ENCODE measurements around the gene FCER1G.
"Not testable (repeated sequence)": the region's sequence is repeated elsewhere in the genome, so short reads cannot be mapped to it uniquely, and the experiment has no call there.

The FCER1G gene

DNA sequence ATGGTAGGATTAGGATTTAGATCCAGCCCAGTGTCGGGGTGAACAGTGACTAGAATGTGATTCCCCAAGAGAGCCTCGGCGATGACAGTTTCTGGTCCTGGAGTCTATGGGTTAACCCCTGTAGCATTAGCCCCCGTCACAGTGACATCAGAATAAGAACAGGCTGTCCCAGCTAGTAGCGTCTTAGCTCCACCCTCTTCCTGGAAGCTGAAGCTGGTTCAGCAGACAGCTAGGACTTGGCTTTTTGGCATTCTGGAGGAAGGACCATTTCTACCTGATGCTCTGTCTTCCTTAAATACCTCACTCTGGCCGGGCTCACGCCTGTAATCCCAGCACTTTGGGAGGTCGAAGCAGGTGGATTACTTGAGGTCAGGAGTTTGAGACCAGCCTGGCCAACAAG lies 7.9 kb upstream of the FCER1G start:
- DNase-seq (ENCODE audit: low read depth): no peak

GRCh38 chr1:161209790-161210409 lies 5.2 kb upstream of the FCER1G start:
- DNase-seq (ENCODE audit: low read depth): peak; percentile 77

DNA sequence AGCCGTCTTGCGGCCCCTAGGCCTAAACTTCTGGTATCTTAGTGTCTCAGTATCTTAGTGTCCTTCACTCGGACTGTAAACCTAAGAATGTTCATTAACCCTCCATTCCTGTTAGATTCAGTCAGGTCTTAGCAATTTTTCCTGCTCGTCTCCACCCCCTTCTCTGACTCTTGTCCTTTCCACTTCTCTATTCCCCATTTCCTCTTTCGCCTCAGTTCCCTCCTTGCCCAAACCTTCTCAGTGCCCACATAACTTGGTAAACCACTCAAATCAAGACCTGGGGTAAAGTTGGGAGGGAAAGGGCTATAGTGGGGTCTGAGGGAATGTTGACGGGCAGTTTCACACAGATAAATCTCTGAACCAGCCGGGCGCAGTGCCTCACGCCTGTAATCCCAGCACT lies 726 bp upstream of the FCER1G start:
- DNase-seq (ENCODE audit: low read depth): no peak

DNA sequence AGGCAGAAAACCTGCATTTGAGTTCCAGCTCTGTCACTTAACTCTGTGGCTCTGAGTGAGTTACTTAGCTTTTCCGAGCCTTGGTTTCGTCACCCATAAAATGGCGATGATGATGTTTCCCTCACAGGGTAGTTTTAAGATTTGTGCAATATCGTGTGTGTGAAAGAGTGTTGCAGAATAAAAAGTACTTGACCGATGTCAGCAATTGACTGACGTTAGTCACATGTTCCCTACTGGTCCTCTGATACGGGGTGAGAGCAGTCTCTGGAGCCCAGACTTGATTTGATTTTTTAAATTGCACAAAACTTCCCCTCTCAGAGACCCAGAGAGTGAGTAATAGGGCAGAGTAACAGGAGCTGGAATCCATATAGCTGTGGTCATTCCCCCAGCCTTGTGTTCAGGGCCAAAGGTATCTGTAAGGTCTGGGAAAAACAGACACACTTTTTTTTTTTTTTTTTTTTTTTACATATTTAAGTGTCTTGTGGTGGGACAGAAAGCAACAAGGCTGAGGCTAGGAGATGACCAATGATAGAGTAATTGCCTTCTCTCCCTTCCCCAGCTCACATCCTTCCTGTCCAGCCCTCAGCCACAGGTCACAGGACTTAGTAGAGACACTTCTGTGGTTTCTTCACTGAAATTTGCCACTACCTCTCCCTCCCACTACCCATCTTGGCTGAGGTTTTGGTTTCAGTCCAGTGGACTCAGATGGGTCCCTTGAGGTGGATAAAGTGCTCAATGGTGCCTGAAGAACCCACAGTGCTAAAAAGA lies 2.0 kb downstream of the FCER1G start:
- peak; percentile 72 for DNase-seq (ENCODE audit: low read depth)

DNA sequence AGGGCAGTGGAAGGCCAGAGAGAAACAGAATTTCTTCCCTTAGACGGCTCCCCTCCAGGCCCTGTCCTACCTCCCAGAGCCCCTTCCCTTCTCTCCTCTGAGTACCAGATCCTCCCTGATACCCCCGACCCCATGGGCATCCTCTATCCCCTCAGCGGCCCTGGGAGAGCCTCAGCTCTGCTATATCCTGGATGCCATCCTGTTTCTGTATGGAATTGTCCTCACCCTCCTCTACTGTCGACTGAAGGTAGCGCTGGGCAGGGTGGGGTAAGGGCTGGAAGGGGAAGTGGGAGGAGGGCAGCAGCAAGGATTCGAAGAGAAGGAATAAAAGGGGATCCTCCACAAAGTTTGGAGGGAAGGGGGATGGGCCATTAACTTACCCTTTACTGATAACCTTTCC lies 2.7 kb downstream of the FCER1G start:
- DNase-seq (ENCODE audit: low read depth): no peak

DNA sequence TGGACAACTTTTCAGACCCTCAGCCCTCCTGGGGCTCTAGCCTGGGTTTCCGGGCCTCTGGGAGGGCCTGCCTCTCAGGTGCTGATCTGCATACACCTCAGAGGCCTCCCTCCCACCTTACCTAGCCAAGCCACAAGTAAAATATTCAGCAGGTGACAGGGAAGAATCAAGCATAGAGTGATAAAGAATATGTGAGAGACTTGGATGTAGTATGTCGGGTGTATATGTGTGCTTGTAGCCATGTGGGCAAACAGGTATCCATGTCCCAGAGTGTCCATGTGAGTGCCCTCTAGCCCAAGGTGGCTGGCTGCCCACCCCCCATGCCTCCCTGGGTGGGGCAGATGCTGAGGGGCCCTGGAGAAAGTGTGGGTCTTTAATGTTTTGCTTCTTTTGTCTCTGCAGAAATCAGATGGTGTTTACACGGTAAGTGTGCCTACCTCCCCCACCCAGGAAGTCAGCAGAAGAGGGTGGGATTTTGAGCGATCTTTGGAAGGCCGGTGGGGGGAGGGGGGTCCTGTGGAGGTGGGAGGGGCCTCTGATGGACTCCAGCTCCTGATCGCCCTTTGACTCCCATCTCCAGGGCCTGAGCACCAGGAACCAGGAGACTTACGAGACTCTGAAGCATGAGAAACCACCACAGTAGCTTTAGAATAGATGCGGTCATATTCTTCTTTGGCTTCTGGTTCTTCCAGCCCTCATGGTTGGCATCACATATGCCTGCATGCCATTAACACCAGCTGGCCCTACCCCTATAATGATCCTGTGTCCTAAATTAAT lies 3.4 kb downstream of the FCER1G start:
- DNase-seq (ENCODE audit: low read depth): no peak

GRCh38 chr1:161219078-161219892 lies 4.2 kb downstream of the FCER1G start:
- no peak for DNase-seq (ENCODE audit: low read depth)

DNA sequence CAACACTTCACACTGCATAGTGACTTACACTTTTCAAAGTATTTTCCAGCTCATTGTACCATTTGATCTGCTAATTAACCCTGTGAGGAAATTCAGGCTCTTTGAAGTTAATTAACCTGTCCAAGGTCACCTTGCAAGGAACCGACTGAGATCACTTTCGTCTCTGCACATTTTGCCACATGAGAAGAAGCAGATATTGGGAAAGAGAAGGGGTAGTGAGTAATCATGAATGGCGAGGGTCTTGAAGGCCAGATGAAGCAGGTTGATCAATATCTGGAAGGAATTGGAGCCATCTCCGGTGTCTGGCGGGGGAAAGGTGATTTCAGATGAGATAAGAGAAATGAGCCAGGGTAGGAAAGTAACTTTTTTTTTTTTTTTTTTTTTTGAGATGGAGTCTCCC lies 4.9 kb downstream of the FCER1G start:
- no peak for DNase-seq (ENCODE audit: low read depth)

DNA sequence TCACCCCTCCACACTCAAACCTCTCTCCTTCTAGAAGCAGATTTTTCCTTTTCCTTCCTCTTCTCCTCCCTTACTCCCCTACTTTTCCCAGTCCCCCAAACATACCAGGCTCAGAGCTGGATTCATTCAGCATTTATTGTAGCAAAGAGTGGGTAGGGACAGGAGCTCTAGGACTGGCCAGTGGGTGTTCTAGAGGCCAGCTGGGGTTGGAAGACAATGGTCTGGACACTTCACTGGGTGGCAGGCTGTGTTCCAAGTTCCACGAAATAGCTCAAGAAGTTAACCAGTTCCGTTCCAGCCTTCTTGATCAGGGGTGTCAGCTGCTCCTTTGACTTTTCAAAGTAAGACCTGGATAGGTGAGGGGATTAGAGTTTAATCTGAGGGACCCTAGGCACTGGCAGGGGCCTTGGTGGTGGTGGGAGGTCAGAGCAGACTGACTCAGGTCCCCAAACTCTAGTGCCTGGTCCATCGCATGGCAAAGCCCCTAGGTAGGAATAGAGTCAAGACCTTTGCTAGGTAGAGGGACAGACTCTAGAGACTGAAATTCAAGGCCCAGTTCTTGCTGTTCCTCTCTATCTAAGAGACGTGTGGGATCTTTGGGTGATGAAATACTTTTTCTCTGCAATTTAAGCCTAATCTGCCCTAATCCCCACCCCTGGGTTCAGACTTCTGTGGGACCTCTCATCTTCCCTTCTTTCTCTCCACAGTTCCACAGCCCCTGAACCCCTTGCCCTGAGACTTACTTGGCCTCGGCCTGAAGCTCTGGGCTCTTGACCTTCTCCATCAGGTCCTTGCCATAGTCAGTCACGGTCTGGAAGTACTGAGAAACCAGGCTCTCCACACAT lies 7.3 kb downstream of the FCER1G start:
- no peak for DNase-seq (ENCODE audit: low read depth)

DNA sequence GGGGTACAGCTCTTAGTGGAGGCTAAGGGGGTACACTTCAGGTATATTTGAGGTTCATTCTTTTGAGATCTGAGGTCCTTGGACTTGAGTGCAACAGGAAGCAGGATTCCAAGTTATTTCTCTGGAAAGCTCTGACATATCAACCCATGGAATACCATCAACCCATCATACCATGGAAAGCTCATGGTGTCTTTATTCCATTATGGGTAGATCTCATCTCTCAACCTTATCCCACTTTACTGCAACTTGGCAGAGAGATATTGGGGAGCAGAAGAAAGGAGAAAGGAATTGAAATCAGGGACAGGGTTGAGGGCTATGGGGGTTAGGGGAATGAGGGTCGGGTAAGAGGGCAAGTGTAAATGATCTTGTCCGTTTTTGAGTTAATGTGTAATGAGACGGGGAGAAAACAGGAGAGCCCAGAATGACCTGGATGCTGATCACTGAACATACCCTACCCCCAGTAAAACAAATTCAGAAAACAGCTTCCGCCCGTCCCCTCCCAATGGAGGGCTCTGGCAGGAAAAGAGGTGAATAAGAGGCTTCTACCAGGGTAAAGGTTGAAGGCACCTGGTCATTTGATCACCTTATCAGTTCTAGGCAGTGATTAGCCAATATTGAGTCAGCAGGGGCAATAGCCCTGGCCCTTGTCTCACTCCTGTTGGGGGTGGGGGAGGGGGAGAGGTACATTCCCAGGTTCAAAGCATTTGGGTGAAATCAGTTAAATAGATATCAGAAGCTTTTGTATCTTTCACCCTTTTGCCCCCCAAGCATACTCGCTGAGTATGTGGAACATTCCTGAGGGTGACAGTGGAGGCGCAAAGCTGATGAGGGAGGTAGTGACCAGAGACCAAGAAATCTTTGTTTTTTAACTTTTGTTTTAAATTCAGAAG lies 9.0 kb downstream of the FCER1G start:
- no peak for DNase-seq (ENCODE audit: low read depth)

- DNase-seq (ENCODE audit: low read depth): not testable (repeated sequence)
Measured at GRCh38 chr1:161224695-161225087, 9.6 kb downstream of the FCER1G start.

GRCh38 chr1:161225178-161225533 lies 10.1 kb downstream of the FCER1G start:
- DNase-seq (ENCODE audit: low read depth): no peak

DNA sequence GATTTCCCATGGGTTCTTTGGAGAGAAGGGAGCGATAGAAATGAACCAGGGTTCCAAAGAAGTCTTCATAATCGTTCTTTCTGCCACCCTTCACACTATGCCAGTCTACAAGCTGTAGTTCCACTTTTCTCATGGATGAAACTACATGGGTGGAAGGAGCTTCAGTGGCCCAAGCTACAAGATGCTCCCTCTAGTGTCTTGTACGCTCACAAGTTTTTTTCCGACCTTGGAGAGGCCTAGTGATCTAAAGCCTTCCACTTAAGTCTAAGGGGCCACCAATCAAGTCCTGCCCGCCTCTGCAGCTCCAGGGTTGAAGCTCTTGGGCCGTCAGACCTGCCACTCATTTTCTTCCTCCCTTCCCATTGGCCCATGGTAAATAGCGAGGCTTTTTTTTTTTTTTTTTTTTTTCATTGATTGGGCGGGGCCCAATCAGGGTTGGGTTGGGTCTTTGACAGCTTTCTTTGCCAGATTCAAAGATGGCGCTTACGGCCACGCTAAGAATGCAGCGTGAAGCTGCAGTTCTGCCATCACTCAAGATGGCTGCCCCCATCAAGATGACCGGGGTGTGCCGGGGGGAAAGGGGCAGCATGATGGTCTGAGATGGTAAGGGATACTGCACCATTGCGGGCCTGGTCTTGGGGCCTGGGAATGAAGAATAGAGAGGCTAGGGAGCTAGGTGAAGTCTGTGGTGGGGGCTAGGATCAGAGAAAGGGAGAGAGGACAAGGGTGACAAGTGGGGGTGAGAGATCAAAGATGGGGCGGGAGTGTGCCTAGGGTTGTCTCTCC lies 10.6 kb downstream of the FCER1G start, which contains the start of gene TOMM40L:
TOMM40L (plus strand) TSS at position 527 of the 786 bp plus-strand sequence. CDS start 430 bp downstream, outside the sequence.
- DNase-seq (ENCODE audit: low read depth): peak; percentile 100

GRCh38 chr1:161226320-161226711 lies 11.2 kb downstream of the FCER1G start:
- no peak for DNase-seq (ENCODE audit: low read depth)

GRCh38 chr1:161226759-161227158 lies 11.7 kb downstream of the FCER1G start:
- no peak for DNase-seq (ENCODE audit: low read depth)

- peak; percentile 77 for DNase-seq (ENCODE audit: low read depth)
Measured at GRCh38 chr1:161227196-161227871, 12.2 kb downstream of the FCER1G start.

GRCh38 chr1:161228032-161228431 lies 12.9 kb downstream of the FCER1G start:
- no peak for DNase-seq (ENCODE audit: low read depth)

- no peak for DNase-seq (ENCODE audit: low read depth)
Measured at GRCh38 chr1:161229896-161230295, 14.8 kb downstream of the FCER1G start.

- no peak for DNase-seq (ENCODE audit: low read depth)
Measured at GRCh38 chr1:161230762-161231161, 15.7 kb downstream of the FCER1G start.
